GM12878 (cell line): ENCODE data around the gene TCERG1L.

Experiments used
- BRCA1 ChIP-seq: IDR thresholded peaks from 2 replicates; pipeline ENCODE4 v1.6.1; 2011; ENCODE audit warnings: low read depth, low read length, improper control_type of control experiment
- CREB1 ChIP-seq: IDR thresholded peaks from 2 replicates; pipeline ENCODE4 v1.6.1; 2012; ENCODE audit warnings: low read depth, mild to moderate bottlenecking, inconsistent platforms
- CTCF ChIP-seq, 3 experiments: IDR thresholded peaks in 2 of 3; conservative IDR thresholded peaks in 1 of 3; 2 replicates each; pipeline ENCODE4 v1.5.1; 2011; ENCODE audit warnings: low read depth in 3 of 3, low read length in 3 of 3, mild to moderate bottlenecking in 3 of 3, control low read depth in 2 of 3, moderate library complexity in 2 of 3, inconsistent platforms in 1 of 3, mixed read lengths in 1 of 3; ENCODE audit not compliant: control insufficient read depth in 2 of 3, insufficient read depth in 1 of 3; ENCODE audit errors: extremely low read depth in 1 of 3
- POLR2A ChIP-seq: IDR thresholded peaks from 2 replicates; pipeline ENCODE4 v1.6.1; 2011; ENCODE audit warnings: low read depth, mild to moderate bottlenecking, low read length

- TF ChIP-seq POLR2A: no peak
- no peak for TF ChIP-seq CTCF (IDR thresholded peaks at IDR 0.05 in 2 of 3, conservative IDR thresholded peaks at IDR 0.05 in 1 of 3; ENCODE audit: control insufficient read depth in 2 of 3, extremely low read depth in 1 of 3, insufficient read depth in 1 of 3, low read depth in 3 of 3, low read length in 3 of 3)
- no peak for TF ChIP-seq BRCA1
- TF ChIP-seq CREB1: no peak
Measured at GRCh38 chr10:131337741-131338140, 26.2 kb upstream of the TCERG1L start.
